ENCODE measurements around the gene PLEKHM3. TPM values are rescaled to one million over a fixed set of nuclear protein-coding genes. Genes with fewer than 3 reads are reported as not detected.

The PLEKHM3 gene
- total RNA-seq, 6 experiments from 2014 or later: 4.4 to 13.4 (median 8.9) TPM

GRCh38 chr2:207895274-207895860, 130.0 kb downstream of the PLEKHM3 start:
- intact Hi-C loops (cut with DNase I): no loop called here
- H3K9me3 ChIP-seq: no peaks in the 10 kb centered on the region
- H3K36me3 ChIP-seq: no peaks in the 10 kb centered on the region
- H3K27me3 ChIP-seq: no peaks in the 10 kb centered on the region
- peak overlapping the region in 2 of 3 donors; percentile 56 to 92 for H3K27ac ChIP-seq
- DNase-seq: no peak
- H3K4me3 ChIP-seq: no peak overlapping the region
- peaks cover 0 to 49% (median 23%) of the 10 kb centered on the region in 4 donors for H3K4me1 ChIP-seq
- TF ChIP-seq, protein P1, sequence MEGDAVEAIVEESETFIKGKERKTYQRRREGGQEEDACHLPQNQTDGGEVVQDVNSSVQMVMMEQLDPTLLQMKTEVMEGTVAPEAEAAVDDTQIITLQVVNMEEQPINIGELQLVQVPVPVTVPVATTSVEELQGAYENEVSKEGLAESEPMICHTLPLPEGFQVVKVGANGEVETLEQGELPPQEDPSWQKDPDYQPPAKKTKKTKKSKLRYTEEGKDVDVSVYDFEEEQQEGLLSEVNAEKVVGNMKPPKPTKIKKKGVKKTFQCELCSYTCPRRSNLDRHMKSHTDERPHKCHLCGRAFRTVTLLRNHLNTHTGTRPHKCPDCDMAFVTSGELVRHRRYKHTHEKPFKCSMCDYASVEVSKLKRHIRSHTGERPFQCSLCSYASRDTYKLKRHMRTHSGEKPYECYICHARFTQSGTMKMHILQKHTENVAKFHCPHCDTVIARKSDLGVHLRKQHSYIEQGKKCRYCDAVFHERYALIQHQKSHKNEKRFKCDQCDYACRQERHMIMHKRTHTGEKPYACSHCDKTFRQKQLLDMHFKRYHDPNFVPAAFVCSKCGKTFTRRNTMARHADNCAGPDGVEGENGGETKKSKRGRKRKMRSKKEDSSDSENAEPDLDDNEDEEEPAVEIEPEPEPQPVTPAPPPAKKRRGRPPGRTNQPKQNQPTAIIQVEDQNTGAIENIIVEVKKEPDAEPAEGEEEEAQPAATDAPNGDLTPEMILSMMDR (IDR thresholded peaks at IDR 0.05): peak; percentile 21 to 40 (median 38)
- TF ChIP-seq POLR2A (IDR thresholded peaks at IDR 0.05): no peak
- WGBS (ENCODE audit: insufficient coverage, low coverage, low lambda C conversion rate, missing lambda C conversion rate): 56% methylated on average over 5 of the region's 5 CpGs
- ATAC-seq: peak; percentile 51 to 59 (median 55)

DNA sequence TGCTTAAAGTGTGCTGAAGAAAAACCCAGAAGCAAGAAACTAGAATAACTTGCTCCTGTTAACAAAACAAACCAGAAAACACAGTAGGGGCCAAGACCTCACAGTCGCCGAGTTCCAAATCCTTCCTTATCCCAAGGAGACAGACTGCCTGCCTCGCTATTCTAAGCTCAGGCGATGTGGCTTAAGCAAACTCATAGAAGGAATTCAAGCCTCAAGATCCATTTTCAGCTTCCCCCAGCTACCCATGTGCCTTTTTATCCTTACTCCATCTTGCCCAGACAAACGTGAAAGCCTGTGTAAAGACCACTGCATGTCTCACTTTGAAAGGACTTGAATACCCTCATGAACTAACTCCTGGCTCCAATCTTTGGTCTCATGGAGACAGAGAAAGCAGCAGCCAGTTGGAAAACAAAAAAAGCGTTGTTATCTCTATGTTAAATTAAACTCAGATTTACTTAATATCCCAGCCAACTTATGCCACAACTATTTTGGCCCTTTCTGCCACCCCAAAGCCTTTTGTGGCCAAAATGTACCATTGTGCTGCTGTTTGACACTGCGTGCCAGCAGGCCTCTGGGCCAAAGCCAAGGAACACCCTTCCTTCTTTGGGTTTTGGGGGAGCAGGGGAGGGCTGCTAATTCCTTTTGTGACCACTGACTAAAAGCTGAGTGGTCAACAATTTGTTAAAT, 132.5 kb downstream of the PLEKHM3 start:
- no peaks in the 10 kb centered on the region for H3K9me3 ChIP-seq
- H3K4me1 ChIP-seq: peaks cover 0 to 40% (median 17%) of the 10 kb centered on the region in 4 donors
- 59% methylated on average over 7 of the region's 7 CpGs for WGBS (ENCODE audit: insufficient coverage, low coverage, low lambda C conversion rate, missing lambda C conversion rate)
- H3K27me3 ChIP-seq: no peaks in the 10 kb centered on the region
- no peak for DNase-seq
- TF ChIP-seq, protein P1 (IDR thresholded peaks at IDR 0.05): no peak
- no peak for TF ChIP-seq POLR2A (IDR thresholded peaks at IDR 0.05)
- H3K4me3 ChIP-seq: no peak overlapping the region
- H3K36me3 ChIP-seq: no peaks in the 10 kb centered on the region
- intact Hi-C loops (cut with DNase I): no loop called here
- ATAC-seq: no peak
- peak overlapping the region in 1 of 3 donors; percentile 43 for H3K27ac ChIP-seq

GRCh38 chr2:207891086-207891844, 134.1 kb downstream of the PLEKHM3 start:
- 62% methylated on average over 4 of the region's 4 CpGs for WGBS (ENCODE audit: insufficient coverage, low coverage, low lambda C conversion rate, missing lambda C conversion rate)
- no peak overlapping the region for H3K27ac ChIP-seq
- H3K4me3 ChIP-seq: no peak overlapping the region
- ATAC-seq (peak in 1 of 4 donors; percentile 6), DNase-seq (no peak)
- intact Hi-C loops (cut with DNase I): no loop called here
- no peaks in the 10 kb centered on the region for H3K36me3 ChIP-seq
- H3K27me3 ChIP-seq: no peaks in the 10 kb centered on the region
- H3K4me1 ChIP-seq: peaks cover 0 to 25% (median 9%) of the 10 kb centered on the region in 4 donors
- no peaks in the 10 kb centered on the region for H3K9me3 ChIP-seq
- TF ChIP-seq POLR2A (IDR thresholded peaks at IDR 0.05): no peak
- TF ChIP-seq, protein P1 (IDR thresholded peaks at IDR 0.05): no peak

GRCh38 chr2:207887500-207887899, 137.8 kb downstream of the PLEKHM3 start:
- ATAC-seq (no peak), DNase-seq (no peak)
- 46% methylated on average over 1 of the region's 1 CpG for WGBS (ENCODE audit: insufficient coverage, low coverage, low lambda C conversion rate, missing lambda C conversion rate)
- TF ChIP-seq, protein P1 (IDR thresholded peaks at IDR 0.05): no peak
- TF ChIP-seq POLR2A (IDR thresholded peaks at IDR 0.05): no peak
- Histone ChIP-seq H3K4me1 (peaks cover 0 to under 1% (median 0%) of the 10 kb centered on the region in 4 donors), H3K4me3 (no peak overlapping the region), H3K9me3 (no peaks in the 10 kb centered on the region), H3K27me3 (no peaks in the 10 kb centered on the region), H3K36me3 (no peaks in the 10 kb centered on the region), H3K27ac (no peak overlapping the region)
- intact Hi-C loops (cut with DNase I): no loop called here

All from right lobe of liver (tissue), 6 donors.